Hepatocyte (in vitro differentiated cells): ENCODE results near the gene SCYL2.

Experiments
- CTCF ChIP-seq: fragments of 200-600 bp; sonication (generic); IDR thresholded peaks from 2 replicates; pipeline ENCODE4 v1.5.1; 2016; ENCODE audit warnings: antibody characterized with exemption, mild to moderate bottlenecking; ENCODE audit not compliant: poor library complexity
- EZH2 ChIP-seq: fragments of 200-600 bp; sonication (generic); IDR thresholded peaks from 2 replicates; pipeline ENCODE4 v1.6.1; 2016; ENCODE audit warnings: antibody characterized with exemption, mild to moderate bottlenecking, borderline replicate concordance

DNA sequence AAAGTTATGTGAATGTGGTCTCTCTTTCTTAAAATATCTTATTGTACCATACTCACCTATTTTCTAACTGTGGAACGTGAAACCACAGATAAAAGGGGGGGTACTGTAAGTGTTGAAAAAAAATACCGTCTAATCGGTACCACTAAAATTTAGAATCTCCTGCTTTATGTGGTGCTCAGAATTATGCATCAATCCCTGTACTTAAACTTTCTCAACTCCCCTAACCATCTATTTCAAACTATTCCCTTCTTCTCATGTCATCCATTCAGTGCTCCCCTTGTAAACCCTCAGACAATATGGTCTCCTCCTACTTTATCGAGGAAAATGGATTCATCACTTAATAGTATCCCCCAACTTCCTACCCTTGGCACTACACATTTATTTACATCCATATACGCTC, 23.8 kb upstream of the SCYL2 start:
- TF ChIP-seq EZH2 (no peak), CTCF (no peak)
